ENCODE measurements around the gene GDI2.
"Not testable (repeated sequence)": the region's sequence is repeated elsewhere in the genome, so short reads cannot be mapped to it uniquely, and the experiment has no call there.

The GDI2 gene

GRCh38 chr10:5826511-5826910, 13.3 kb upstream of the GDI2 start:
- not testable (repeated sequence) for DNase-seq

- no peak for DNase-seq
Observed at GRCh38 chr10:5818894-5819293, 5.7 kb upstream of the GDI2 start.

DNA sequence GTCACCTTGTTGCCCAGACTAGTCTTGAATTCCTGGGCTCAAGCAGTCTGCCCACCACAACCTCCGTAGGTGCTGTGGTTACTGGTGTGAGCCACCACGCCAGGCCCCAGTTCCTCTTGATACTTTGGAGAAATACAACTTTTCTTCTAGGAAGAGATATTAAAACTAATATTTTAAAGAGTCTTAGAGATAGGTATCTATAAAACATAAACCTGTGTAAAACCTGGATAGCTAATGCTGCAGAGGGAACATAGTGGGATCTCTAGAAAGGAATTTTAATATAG, 4.8 kb upstream of the GDI2 start:
- DNase-seq, result no peak

- DNase-seq, result no peak
Observed at GRCh38 chr10:5817322-5818047, 4.3 kb upstream of the GDI2 start.

DNA sequence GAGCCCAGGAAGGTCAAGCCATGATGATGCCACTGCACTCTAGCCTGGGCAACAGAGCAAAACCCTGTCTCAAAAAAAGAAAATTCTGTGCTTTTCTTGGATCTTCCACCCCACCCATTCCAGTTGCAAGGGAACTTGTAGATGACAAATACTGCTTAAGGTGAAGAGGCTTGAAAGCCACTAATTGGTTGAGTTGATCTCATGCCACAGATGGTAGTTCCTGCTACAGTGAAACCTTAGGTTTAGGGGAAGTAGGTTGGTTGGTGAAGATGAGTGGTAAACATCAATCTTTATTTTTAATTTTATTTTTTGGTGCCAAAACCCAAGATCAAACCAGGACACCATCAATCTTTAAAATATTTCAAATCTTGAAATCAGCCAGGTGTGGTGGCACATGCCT, 2.9 kb upstream of the GDI2 start:
- no peak for DNase-seq

GRCh38 chr10:5814110-5815107, 1.2 kb upstream of the GDI2 start:
- DNase-seq, result no peak

- DNase-seq, result no peak
Observed at GRCh38 chr10:5813091-5813340, 218 bp downstream of the GDI2 start.

DNA sequence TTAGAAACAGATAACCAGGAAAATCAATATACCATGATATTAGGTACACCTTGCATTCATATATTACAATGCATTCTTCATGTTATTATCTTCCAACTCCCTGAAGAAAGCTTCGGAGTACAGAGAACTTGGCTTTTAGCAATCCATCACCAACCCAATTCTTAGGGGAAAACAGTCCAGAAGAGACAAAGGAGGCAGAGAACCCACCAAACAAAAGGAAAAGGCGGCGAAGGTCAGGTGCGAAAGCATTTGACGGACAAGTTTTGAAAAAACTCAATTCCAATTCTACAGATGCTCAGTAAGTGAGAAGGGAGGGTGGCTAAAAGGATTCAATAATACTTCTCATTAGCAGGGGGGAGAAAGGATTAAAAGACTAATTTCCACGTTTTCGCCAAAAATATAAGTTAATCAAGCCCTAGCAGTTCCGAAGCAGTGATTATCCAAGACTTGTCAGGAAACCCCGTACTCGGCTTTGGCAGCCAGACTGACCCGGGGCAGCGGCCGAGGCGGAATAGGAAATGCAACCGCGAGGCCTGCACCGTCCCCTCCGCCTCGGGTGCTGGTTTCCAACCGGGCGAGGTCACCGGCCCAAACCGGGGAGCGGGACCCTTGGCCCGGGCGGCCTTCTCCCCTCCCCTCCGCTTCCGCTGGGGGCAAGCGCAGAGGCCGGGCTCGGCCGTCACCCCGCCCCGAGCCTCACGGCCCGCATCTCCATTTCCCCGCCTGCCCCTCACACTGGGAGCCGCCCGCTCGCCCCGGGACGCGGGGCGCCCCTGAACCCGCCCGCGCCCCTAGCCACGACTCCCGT, 747 bp downstream of the GDI2 start:
- DNase-seq, result peak in 1 of 2 experiments; percentile 5

GRCh38 chr10:5811387-5811821, 1.8 kb downstream of the GDI2 start:
- no peak for DNase-seq

DNA sequence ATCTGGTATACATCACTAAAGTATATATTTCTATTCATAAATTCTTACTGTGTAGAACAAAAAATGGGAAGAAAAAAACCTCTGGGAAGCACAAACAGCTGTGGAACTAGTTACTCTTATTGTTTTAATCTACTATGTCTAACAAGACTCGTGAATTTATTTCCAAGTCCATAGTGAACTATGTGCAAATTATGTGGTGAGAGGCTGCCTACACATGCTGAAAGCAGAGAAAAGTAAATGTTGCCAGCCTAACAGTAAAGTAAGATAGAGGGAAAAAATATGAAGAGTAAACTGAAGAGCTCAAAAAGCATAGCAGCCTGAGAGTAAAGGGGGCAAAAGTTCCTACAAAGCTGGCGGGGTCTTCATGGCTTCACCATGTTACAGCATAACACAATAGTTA, 3.0 kb downstream of the GDI2 start:
- DNase-seq, result no peak

DNA sequence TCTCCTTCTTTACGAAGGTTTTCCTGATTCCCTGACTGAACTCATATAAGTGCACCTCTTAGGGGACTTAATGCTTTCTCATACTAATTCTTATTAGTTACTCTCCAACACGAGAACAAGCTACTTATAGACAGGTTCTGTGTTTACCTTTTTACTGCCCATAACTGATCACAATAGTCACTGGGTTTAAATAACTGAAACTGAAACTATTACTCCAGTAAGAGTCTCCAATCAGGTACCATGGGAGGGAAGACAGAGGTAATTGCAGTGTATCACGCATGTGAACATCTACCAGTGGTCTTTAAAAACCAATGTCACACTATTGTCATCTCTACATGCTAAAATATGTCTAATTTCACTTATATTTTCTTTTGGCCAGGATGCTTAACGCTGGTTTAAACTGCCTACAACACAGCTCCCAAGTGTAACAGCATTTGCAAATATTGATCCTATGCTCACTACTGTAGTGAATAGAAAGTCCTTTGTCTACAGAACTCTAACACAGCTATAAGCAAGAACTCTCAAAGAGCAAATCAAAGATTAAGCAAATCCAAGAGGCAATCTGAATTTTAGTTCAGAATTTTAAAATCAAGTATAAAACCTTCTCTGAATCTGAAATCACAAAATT, 3.6 kb downstream of the GDI2 start:
- DNase-seq, result no peak

GRCh38 chr10:5808783-5809392, 4.3 kb downstream of the GDI2 start:
- not testable (repeated sequence) for DNase-seq

GRCh38 chr10:5806745-5807144, 6.5 kb downstream of the GDI2 start:
- DNase-seq, result no peak

DNA sequence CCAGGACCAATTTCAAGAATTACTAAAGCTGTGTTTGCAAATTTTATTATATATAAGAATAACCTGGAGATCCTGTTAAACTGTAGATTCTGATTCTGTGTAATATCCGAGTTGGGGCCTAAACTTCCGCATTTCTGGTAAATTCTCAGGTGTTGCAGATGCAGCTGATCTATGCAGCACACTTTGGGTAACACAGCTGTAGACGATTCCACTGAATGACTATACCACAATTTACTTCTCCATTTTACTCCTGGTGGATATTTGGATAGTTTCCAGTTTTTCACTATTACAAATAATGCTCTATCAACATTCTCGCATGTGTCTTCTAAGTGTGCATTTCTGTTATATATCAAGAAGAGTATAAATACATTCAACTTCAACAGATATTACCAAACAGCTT, 7.5 kb downstream of the GDI2 start:
- DNase-seq, result no peak

DNA sequence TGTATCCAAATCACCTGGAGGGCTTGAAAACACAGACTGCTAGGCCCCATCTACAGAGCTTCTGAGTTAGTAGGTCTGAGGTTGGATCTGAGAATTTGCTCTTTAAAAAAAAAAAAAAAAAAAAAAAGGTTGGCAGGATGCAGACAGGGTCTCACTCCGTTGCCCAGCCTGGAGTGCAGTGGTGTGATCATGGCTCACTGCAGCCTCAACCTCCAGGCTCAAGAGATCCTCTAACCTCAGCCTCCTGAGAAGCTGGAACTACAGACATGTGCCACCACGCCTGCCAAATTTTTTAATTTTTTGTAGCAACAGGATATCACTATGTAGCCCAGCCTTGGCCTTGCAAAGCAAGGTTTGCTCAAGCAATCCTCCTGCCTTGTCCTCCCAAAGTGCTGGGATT, 8.0 kb downstream of the GDI2 start:
- DNase-seq, result no peak

DNA sequence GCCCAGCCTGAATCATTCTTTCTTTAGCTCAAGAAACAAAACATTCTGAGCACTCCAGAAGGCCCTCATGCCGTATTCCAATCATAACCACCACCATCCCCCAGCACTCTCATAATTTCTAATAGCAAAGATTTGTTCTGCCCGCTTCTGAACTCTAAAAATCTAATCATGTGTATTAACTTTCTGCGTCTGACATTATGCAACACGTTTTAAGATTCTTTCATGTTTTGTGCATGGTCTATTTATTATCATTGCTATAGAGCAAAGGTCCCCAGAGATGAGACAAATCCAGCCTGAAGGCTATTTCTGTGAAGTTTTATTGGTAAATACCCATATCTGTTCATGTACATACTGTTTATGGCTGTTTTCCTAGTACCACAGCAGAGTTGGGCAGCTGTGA, 8.8 kb downstream of the GDI2 start:
- no peak for DNase-seq

DNA sequence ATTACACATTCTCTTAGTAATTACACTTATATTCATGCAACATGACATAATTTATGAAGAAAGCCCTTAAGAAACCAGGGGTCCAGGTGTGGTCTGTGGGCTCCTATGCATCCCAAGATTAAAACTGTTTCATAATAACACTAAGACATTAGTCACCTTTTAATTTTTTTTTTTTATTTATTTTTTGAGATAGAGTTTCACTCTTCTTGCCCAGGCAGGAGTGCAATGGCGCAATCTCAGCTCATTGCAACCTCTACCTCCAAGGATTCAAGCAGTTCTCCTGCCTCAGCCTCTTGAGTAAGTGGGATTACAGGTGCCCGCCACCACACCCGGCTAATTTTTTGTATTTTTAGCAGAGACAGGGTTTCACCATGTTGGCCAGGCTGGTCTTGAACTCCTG, 12.5 kb downstream of the GDI2 start:
- no peak for DNase-seq

- DNase-seq, result no peak
Observed at GRCh38 chr10:5794236-5794635, 19.0 kb downstream of the GDI2 start.

DNA sequence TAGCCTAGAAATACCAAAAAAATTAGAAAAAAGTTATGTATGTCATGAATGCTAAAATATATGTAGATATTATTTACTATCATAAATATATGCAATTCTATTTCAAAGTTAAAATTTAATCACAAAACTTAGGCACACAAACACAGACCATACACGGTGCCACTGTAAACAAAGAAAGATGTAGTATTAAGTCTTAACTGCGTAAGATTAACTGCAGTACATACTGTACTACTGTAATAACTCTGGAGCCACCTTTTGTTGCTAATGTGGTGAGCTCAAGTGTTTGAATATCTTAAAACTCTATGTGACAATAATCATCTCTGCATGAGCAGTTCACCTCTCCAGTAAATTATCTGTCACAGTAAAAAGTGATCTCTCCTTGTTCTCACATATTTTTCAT, 23.6 kb downstream of the GDI2 start:
- no peak for DNase-seq

DNA sequence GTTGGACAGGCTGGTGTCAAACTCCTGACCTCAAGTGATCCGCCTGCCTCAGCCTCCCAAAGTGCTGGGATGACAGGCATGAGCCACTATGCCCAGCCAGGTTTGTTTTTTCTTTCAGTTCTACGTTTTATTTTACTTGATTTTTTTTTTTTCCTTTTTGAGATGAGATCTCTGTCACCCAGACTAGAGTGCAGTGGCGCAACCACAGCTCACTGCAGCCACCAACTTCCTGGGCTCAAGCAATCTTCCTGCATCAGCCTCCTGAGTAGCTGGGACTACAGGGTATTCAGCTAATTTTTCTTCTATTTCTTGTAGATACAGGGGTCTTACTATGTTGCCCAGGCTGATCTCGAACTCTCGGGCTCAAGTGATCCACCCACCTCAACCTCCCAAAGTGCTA, 24.3 kb downstream of the GDI2 start:
- no peak for DNase-seq

GRCh38 chr10:5783300-5783699, 29.9 kb downstream of the GDI2 start:
- no peak for DNase-seq

GRCh38 chr10:5782174-5782573, 31.1 kb downstream of the GDI2 start:
- DNase-seq, result no peak

- no peak for DNase-seq
Observed at GRCh38 chr10:5779730-5780129, 33.5 kb downstream of the GDI2 start.
